K562 (cell line): ENCODE measurements around the gene PRSS56. TPM values are rescaled to one million over a fixed set of nuclear protein-coding genes. Genes with fewer than 3 reads are reported as not detected.

Experiments used
- ATAC-seq: fragments of 200-7000 bp; cut with Tn5 transposase; 3 replicates; pipeline ENCODE4 v1.9.1; 2020; ENCODE audit warnings: moderate library complexity
- BruUV-seq: library from RNA; stranded (reverse); fragments of 400-500 nt; replicated peaks from 2 replicates; lab custom pipeline; 2021; lab: Mats Ljungman, UMichigan
- CTCF ChIA-PET: fragments of 300-600 bp; formaldehyde crosslinking; extraction: SDS; loops from one replicate; lab custom pipeline; 2021; ENCODE audit warnings: low intra/inter-chr PET ratio; lab: Yijun Ruan, JAX
- POLR2A ChIA-PET: fragments of 300-600, 350-650 bp; sonication (Branson Sonifier 250); formaldehyde crosslinking; extraction: SDS; loops from one replicate; lab custom pipeline; 2021; ENCODE audit warnings: antibody characterized with exemption, inconsistent platforms; lab: Yijun Ruan, JAX
- DNase-seq, 4 experiments: peaks; one replicate each; pipeline versions ENCODE4 v3.0.0 to v3.0.0-alpha.2; 2011 to 2018; ENCODE audit warnings: low spot score in 3 of 4, mixed read lengths in 3 of 4; ENCODE audit errors: extremely low read depth in 1 of 4
- FAIRE-seq: peaks from 2 replicates; lab custom pipeline; 2011; peaks lifted over from hg19 to GRCh38; lab: Jason Lieb, UNC
- H2AFZ ChIP-seq: 2 replicates; pipeline ENCODE4 v1.6.0; 2011; ENCODE audit warnings: low read depth, low read length, control low read depth, inconsistent platforms
- H3K27ac ChIP-seq: fragments of 200-600 bp; 3 replicates; pipeline ENCODE4 v1.8.0; 2011; ENCODE audit warnings: low read depth, mild to moderate bottlenecking, control low read depth, inconsistent platforms, low read length, moderate library complexity, mixed read lengths; ENCODE audit errors: extremely low read depth
- H3K27me3 ChIP-seq, 2 experiments: fragments of 300-600 bp in 1 of 2; 2 replicates in 1 of 2; 3 replicates in 1 of 2; pipeline versions ENCODE4 v1.6.0 to v1.8.0; 2011; ENCODE audit warnings: inconsistent platforms in 2 of 2, low read length in 2 of 2, mild to moderate bottlenecking in 1 of 2, mixed read lengths in 1 of 2, moderate library complexity in 1 of 2; ENCODE audit not compliant: control insufficient read depth in 2 of 2, insufficient read depth in 2 of 2
- H3K36me3 ChIP-seq: fragments of 300-600 bp; 3 replicates; pipeline ENCODE4 v1.8.0; 2011; ENCODE audit warnings: mild to moderate bottlenecking, low read length, inconsistent platforms; ENCODE audit not compliant: control insufficient read depth, insufficient read depth
- H3K4me1 ChIP-seq, 2 experiments: fragments of 200-600 bp in 1 of 2; replicated peaks in 1 of 2; 2 replicates in 1 of 2; 3 replicates in 1 of 2; pipeline versions ENCODE4 v1.5.1 to v1.8.0; 2011; ENCODE audit warnings: inconsistent platforms in 2 of 2, low read length in 2 of 2, mild to moderate bottlenecking in 1 of 2, mixed read lengths in 1 of 2, moderate library complexity in 1 of 2; ENCODE audit not compliant: control insufficient read depth in 2 of 2, insufficient read depth in 2 of 2
- H3K4me2 ChIP-seq: 2 replicates; pipeline ENCODE4 v1.6.1; 2011; ENCODE audit warnings: low read length, control low read depth, inconsistent platforms, mixed read lengths; ENCODE audit not compliant: insufficient read depth
- H3K4me3 ChIP-seq: fragments of 200-600 bp; sonication (generic), shearing (Covaris generic); 2 replicates; pipeline ENCODE4 v1.5.1; 2016; ENCODE audit warnings: control low read depth, inconsistent platforms
- H3K79me2 ChIP-seq: fragments of 200-600 bp; 3 replicates; pipeline ENCODE4 v1.8.0; 2011; ENCODE audit warnings: low read length, inconsistent platforms; ENCODE audit not compliant: control insufficient read depth, insufficient read depth
- H3K9ac ChIP-seq, 2 experiments: 2 replicates each; pipeline versions ENCODE4 v1.6.0 to v1.6.1; 2011; ENCODE audit warnings: low read depth in 2 of 2, low read length in 2 of 2, control low read depth in 1 of 2, inconsistent platforms in 1 of 2, mild to moderate bottlenecking in 1 of 2, mixed read lengths in 1 of 2; ENCODE audit not compliant: insufficient read depth in 1 of 2
- H3K9me1 ChIP-seq: one replicate; pipeline ENCODE4 v1.6.0; 2011; ENCODE audit warnings: inconsistent platforms, mild to moderate bottlenecking, low read length, moderate library complexity; ENCODE audit not compliant: control insufficient read depth, insufficient read depth
- H3K9me3 ChIP-seq: replicated peaks from 2 replicates; pipeline ENCODE4 v1.5.1; 2011; ENCODE audit warnings: low read depth, low read length, inconsistent platforms; ENCODE audit not compliant: control insufficient read depth, insufficient read depth
- H4K20me1 ChIP-seq: replicated peaks from 2 replicates; pipeline ENCODE4 v1.6.1; 2011; ENCODE audit warnings: low read length, inconsistent platforms, mixed read lengths; ENCODE audit not compliant: control insufficient read depth, insufficient read depth
- CBX1 ChIP-seq: sonication (generic); IDR thresholded peaks from 2 replicates; pipeline ENCODE4 v1.6.1; 2016; ENCODE audit warnings: antibody characterized with exemption, low read depth, mild to moderate bottlenecking
- CTCF ChIP-seq, 3 experiments: IDR thresholded peaks in 2 of 3; conservative IDR thresholded peaks in 1 of 3; 2 replicates each; pipeline ENCODE4 v1.5.1; 2011 to 2012; ENCODE audit warnings: low read length in 3 of 3, mild to moderate bottlenecking in 3 of 3, control low read depth in 2 of 3, improper control_type of control experiment in 1 of 3, inconsistent platforms in 1 of 3, low read depth in 1 of 3, mixed read lengths in 1 of 3, moderate library complexity in 1 of 3; ENCODE audit not compliant: insufficient read depth in 2 of 3
- MCM3 ChIP-seq: fragments of 450-650 bp; IDR thresholded peaks from 2 replicates; pipeline ENCODE4 v1.6.1; 2016
- THRAP3 ChIP-seq: fragments of 450-650 bp; IDR thresholded peaks from 2 replicates; pipeline ENCODE4 v1.6.1; 2016; ENCODE audit warnings: mild to moderate bottlenecking, inconsistent platforms, borderline replicate concordance
- ZBTB2 ChIP-seq: fragments of 450-650 bp; IDR thresholded peaks from 2 replicates; pipeline ENCODE4 v1.6.1; 2016; ENCODE audit warnings: antibody characterized with exemption
- ZBTB8A ChIP-seq: fragments of 450-650 bp; IDR thresholded peaks from 2 replicates; pipeline ENCODE4 v1.6.1; 2018; ENCODE audit warnings: mild to moderate bottlenecking, moderate library complexity; ENCODE audit not compliant: partially characterized antibody
- ZNF644 ChIP-seq: fragments of 200-800 bp; sonication (Bioruptor generic); IDR thresholded peaks from 2 replicates; pipeline ENCODE4 v1.6.1; 2016; ENCODE audit warnings: low read depth, missing genetic modification characterization, missing compliant biosample characterization
- WGBS: fragments of 100-300 bp; shearing (Covaris generic); methylation state at CpG from one replicate; pipeline ENCODE4 v1.1.6; 2016; ENCODE audit warnings: low coverage, mixed read lengths; ENCODE audit not compliant: insufficient coverage; ENCODE audit errors: missing lambda C conversion rate; 5-methylcytosine and 5-hydroxymethylcytosine counted together
- in situ Hi-C: fragments of 300-500 bp; cut with MboI; formaldehyde crosslinking; loops from 4 replicates; pipeline ENCODE4 v1.15.0; 2018; ENCODE audit warnings: inconsistent platforms, mixed read lengths
- intact Hi-C: fragments of 100-400 bp; cut with micrococcal nuclease; formaldehyde crosslinking; loops from 2 replicates; pipeline ENCODE4 v1.14.2; 2022
- polyA plus RNA-seq, 8 experiments: library from polyadenylated mRNA; depleted of rRNA in 4 of 8; stranded (reverse) in 5 of 8; unstranded in 3 of 8; fragments of >200 nt; fragmentation: Nextera tagmentation in 2 of 8; fragmentation: Illumina TruSeq in 1 of 8; extraction: Ambion mirVana in 2 of 8; extraction: Trizol in 1 of 8; gene quantifications; 2 replicates each; pipeline versions ENCODE4 v1.2.1 to v1.2.3, GENCODE V29; 2011 to 2014; ENCODE audit warnings: inconsistent platforms in 1 of 8, missing spikeins in 1 of 8
- total RNA-seq, 7 experiments: library from RNA; depleted of rRNA in 6 of 7; stranded (reverse); fragments of >200 nt in 6 of 7; fragmentation: Illumina TruSeq in 2 of 7; extraction: Trizol in 2 of 7; gene quantifications; 2 replicates each; pipeline versions ENCODE4 v1.2.1 to v1.2.3, GENCODE V29; 2011 to 2021; ENCODE audit warnings: low replicate concordance in 1 of 7

PRSS56 gene
- total and polyA plus RNA-seq, 9 of the 15 experiments (the other 6 are each of a cell fraction or from before 2014, with no cell fraction given): not detected

GRCh38 chr2:232488097-232488711 is 32.0 kb upstream of the PRSS56 start:
- WGBS: 13% methylated on average over 4 of the region's 16 CpGs
- in situ Hi-C loops: no loop called here
- Histone ChIP-seq H3K9me1 (no peaks in the 10 kb centered on the region), H3K9ac (no peak overlapping the region), H4K20me1 (no peaks in the 10 kb centered on the region), H3K27me3 (peaks cover 0 to 13% of the 10 kb centered on the region in 2 experiments; a peak in 2 of 5 replicates), H3K36me3 (no peaks in the 10 kb centered on the region), H3K4me2 (no peak overlapping the region), H2AFZ (no peak overlapping the region), H3K79me2 (no peaks in the 10 kb centered on the region), H3K4me3 (no peak overlapping the region), H3K27ac (no peak overlapping the region), H3K9me3 (no peaks in the 10 kb centered on the region), H3K4me1 (no peaks in the 10 kb centered on the region)
- DNase-seq: no peak
- FAIRE-seq: no peak
- ATAC-seq: no peak
- BruUV-seq: no TSS peak
- CTCF ChIA-PET: no interaction called here
- POLR2A ChIA-PET: no interaction called here
- intact Hi-C loops: no loop called here
- TF ChIP-seq THRAP3 (no peak), MCM3 (no peak), ZNF644 (tag) (no peak), CTCF (IDR thresholded peaks at IDR 0.05 in 2 of 3, conservative IDR thresholded peaks at IDR 0.05 in 1 of 3; ENCODE audit: insufficient read depth in 2 of 3, low read depth in 1 of 3, low read length in 3 of 3) (no peak), CBX1 (no peak), ZBTB8A (no peak), ZBTB2 (no peak)
